Neural progenitor cell (in vitro differentiated cells): ENCODE results near the gene CDH2.
"Not testable (repeated sequence)": the region's sequence is repeated elsewhere in the genome, so short reads cannot be mapped to it uniquely, and the experiment has no call there.

Source experiments
- CTCF ChIP-seq: fragments of 200-600 bp; sonication (generic); IDR thresholded peaks from 2 replicates; pipeline ENCODE4 v1.5.1; 2017; ENCODE audit warnings: antibody characterized with exemption, mild to moderate bottlenecking
- EZH2 ChIP-seq: fragments of 200-600 bp; sonication (generic); IDR thresholded peaks from 2 replicates; pipeline ENCODE4 v1.6.1; 2017; ENCODE audit warnings: antibody characterized with exemption, mild to moderate bottlenecking, moderate library complexity

GRCh38 chr18:27906189-27906588 is 270.7 kb downstream of the CDH2 start:
- TF ChIP-seq CTCF, EZH2: not testable (repeated sequence)
